ENCODE measurements around the gene MIDN.
"Not testable (repeated sequence)": the region's sequence is repeated elsewhere in the genome, so short reads cannot be mapped to it uniquely, and the experiment has no call there.

Gene MIDN

DNA sequence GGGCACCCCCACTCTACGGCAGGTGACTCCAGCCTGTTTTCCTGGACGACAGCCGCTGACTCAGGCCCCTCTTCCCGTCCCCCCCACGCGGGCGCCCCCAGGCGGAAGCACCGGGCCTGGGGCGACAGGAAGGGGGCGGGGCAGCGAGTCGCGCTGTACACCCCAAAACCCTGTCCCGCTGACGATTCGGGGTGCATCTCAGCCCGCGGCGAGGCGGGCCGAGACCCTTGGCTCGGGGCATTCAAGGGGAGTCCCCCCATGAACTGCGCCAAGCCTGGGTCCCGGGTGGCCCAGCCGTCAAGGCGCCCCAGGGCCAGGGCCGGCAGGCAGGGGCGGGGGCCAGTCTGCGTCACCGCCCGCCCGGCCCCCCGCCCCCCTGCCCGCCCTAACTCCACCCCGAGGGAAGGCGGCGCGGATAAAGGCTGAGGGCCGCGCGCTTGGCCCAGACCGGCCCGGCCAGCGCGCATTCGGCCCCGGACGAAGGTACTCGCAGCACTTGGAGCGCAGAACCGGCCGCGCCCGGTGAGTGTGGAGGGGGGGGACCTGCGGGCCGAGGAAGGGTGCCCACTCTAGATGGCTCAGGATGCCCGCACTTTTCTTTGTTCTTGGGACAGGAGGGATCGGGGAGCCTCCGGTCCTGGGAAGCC lies at the start of gene MIDN:
Gene MIDN (plus strand): TSS at position 445 of the 647 bp plus-strand sequence. CDS start 1,714 bp downstream, outside the sequence.
- Histone ChIP-seq H3K27me3 (ENCODE audit: insufficient read depth, insufficient read length) (no peaks in the 10 kb centered on the region), H3K9ac (ENCODE audit: insufficient read length, low read depth) (peak within 1 kb of the TSS; percentile 93), H3K4me1 (ENCODE audit: insufficient read depth, insufficient read length) (peaks cover 24% of the 10 kb centered on the region), H3K4me3 (ENCODE audit: insufficient read length, low read depth) (peak within 1 kb of the TSS; percentile 74), H3K9me3 (ENCODE audit: insufficient read depth, low read length) (no peaks in the 10 kb centered on the region), H3K36me3 (ENCODE audit: insufficient read depth, insufficient read length, low read length) (peaks cover 44% of the 10 kb centered on the region)
- DNase-seq (ENCODE audit: low read depth, low spot score) = no peak
- TF ChIP-seq ZNF274 (IDR thresholded peaks at IDR 0.05; ENCODE audit: low read depth, low read length) (no peak), SUZ12 (IDR thresholded peaks at IDR 0.05; ENCODE audit: extremely low read depth, insufficient read depth, insufficient read length) (no peak), YY1 (IDR thresholded peaks at IDR 0.05; ENCODE audit: insufficient read depth, insufficient read length) (no peak)

- Histone ChIP-seq H3K4me1 (ENCODE audit: insufficient read depth, insufficient read length) (no peaks in the 10 kb centered on the region), H3K9me3 (ENCODE audit: insufficient read depth, low read length) (no peaks in the 10 kb centered on the region), H3K4me3 (ENCODE audit: insufficient read length, low read depth) (no peak overlapping the region), H3K9ac (ENCODE audit: insufficient read length, low read depth) (no peak overlapping the region), H3K36me3 (ENCODE audit: insufficient read depth, insufficient read length, low read length) (no peaks in the 10 kb centered on the region), H3K27me3 (ENCODE audit: insufficient read depth, insufficient read length) (no peaks in the 10 kb centered on the region)
- TF ChIP-seq ZNF274 (IDR thresholded peaks at IDR 0.05; ENCODE audit: low read depth, low read length) (no peak), YY1 (IDR thresholded peaks at IDR 0.05; ENCODE audit: insufficient read depth, insufficient read length) (no peak), SUZ12 (IDR thresholded peaks at IDR 0.05; ENCODE audit: extremely low read depth, insufficient read depth, insufficient read length) (no peak)
- no peak for DNase-seq (ENCODE audit: low read depth, low spot score)
Observed at GRCh38 chr19:1199531-1199930, 48.9 kb upstream of the MIDN start.

DNA sequence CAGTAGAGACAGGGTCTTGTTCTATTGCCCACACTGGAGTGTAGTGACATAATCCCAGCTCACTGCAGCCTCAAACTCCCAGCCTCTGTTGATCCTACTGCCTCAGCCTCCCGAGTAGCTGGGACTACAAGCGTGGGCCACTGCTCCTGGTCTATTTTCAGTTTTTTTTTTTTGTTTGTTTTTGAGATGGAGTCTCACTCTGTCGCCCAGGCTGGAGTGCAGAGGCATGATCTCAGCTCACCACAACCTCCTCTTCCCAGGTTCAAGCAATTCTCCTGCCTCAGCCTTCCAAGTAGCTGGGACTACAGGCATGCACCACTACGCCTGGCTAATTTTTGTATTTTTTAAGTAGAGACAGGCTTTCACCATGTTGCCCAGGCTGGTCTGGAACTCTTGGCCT lies 47.8 kb upstream of the MIDN start:
- H3K9me3 ChIP-seq (ENCODE audit: insufficient read depth, low read length); H3K4me3 ChIP-seq (ENCODE audit: insufficient read length, low read depth); H3K9ac ChIP-seq (ENCODE audit: insufficient read length, low read depth); H3K27me3 ChIP-seq (ENCODE audit: insufficient read depth, insufficient read length); H3K4me1 ChIP-seq (ENCODE audit: insufficient read depth, insufficient read length); DNase-seq (ENCODE audit: low read depth, low spot score); H3K36me3 ChIP-seq (ENCODE audit: insufficient read depth, insufficient read length, low read length): not testable (repeated sequence)

DNA sequence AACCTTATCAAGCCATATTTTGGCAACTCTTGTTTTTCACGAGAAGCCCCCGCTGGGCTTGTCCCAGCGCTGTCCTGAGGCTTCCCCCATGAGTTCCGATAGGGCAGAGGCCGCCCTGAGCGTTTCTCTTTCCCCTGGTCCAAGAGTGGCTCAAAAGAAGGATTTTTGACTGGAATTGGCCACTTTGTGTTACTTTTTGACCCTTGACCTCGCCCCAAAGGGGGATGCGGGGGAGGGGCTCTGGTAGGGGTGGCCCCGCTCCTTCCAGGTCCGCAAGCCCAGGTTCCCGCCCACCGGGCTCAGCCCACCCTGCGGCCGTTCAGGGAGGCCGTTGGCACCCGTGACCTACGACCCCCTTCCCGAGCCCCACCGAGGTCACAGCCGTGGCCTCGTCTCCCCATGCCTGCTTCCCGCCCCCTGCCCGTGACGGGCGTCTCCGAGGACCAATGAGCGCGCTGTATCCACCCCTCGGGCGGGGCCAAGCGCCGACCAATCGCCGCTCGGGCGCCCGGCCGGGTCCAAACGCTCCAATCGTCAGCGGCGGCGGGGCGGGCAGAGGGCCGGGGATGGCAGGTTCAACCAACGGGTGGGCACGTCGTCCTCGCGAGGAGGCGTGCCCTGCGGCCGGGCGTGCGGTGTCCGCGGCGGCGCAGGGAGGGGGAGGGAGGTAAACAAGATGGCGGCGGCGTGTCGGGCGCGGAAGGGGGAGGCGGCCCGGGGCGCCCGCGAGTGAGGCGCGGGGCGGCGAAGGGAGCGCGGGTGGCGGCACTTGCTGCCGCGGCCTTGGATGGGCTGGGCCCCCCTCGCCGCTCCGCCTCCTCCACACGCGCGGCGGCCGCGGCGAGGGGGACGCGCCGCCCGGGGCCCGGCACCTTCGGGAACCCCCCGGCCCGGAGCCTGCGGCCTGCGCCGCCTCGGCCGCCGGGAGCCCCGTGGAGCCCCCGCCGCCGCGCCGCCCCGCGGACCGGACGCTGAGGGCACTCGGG lies 43.0 kb upstream of the MIDN start, which contains the start of gene STK11:
Gene STK11 (plus strand): TSS at position 665 of the 986 bp plus-strand sequence. CDS start 1,136 bp downstream, outside the sequence.
- Histone ChIP-seq H3K4me3 (ENCODE audit: insufficient read length, low read depth) (peak within 1 kb of the TSS; percentile 73), H3K9me3 (ENCODE audit: insufficient read depth, low read length) (no peaks in the 10 kb centered on the region), H3K36me3 (ENCODE audit: insufficient read depth, insufficient read length, low read length) (peaks cover 28% of the 10 kb centered on the region), H3K4me1 (ENCODE audit: insufficient read depth, insufficient read length) (peaks cover 16% of the 10 kb centered on the region), H3K9ac (ENCODE audit: insufficient read length, low read depth) (peak within 1 kb of the TSS; percentile 93), H3K27me3 (ENCODE audit: insufficient read depth, insufficient read length) (peaks cover 3% of the 10 kb centered on the region)
- no peak for TF ChIP-seq ZNF274 (IDR thresholded peaks at IDR 0.05; ENCODE audit: low read depth, low read length)
- peak; percentile 77 for TF ChIP-seq YY1 (IDR thresholded peaks at IDR 0.05; ENCODE audit: insufficient read depth, insufficient read length)
- no peak for TF ChIP-seq SUZ12 (IDR thresholded peaks at IDR 0.05; ENCODE audit: extremely low read depth, insufficient read depth, insufficient read length)
- peak; percentile 95 for DNase-seq (ENCODE audit: low read depth, low spot score)

DNA sequence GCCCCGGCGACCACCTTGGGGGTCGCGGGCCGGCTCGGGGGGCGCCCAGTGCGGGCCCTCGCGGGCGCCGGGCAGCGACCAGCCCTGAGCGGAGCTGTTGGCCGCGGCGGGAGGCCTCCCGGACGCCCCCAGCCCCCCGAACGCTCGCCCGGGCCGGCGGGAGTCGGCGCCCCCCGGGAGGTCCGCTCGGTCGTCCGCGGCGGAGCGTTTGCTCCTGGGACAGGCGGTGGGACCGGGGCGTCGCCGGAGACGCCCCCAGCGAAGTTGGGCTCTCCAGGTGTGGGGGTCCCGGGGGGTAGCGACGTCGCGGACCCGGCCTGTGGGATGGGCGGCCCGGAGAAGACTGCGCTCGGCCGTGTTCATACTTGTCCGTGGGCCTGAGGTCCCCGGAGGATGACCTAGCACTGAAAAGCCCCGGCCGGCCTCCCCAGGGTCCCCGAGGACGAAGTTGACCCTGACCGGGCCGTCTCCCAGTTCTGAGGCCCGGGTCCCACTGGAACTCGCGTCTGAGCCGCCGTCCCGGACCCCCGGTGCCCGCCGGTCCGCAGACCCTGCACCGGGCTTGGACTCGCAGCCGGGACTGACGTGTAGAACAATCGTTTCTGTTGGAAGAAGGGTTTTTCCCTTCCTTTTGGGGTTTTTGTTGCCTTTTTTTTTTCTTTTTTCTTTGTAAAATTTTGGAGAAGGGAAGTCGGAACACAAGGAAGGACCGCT lies 42.1 kb upstream of the MIDN start:
- Histone ChIP-seq H3K36me3 (ENCODE audit: insufficient read depth, insufficient read length, low read length) (peaks cover 36% of the 10 kb centered on the region), H3K4me1 (ENCODE audit: insufficient read depth, insufficient read length) (peaks cover 17% of the 10 kb centered on the region), H3K9ac (ENCODE audit: insufficient read length, low read depth) (peak overlapping the region; percentile 93), H3K9me3 (ENCODE audit: insufficient read depth, low read length) (no peaks in the 10 kb centered on the region), H3K4me3 (ENCODE audit: insufficient read length, low read depth) (peak overlapping the region; percentile 73), H3K27me3 (ENCODE audit: insufficient read depth, insufficient read length) (peaks cover 3% of the 10 kb centered on the region)
- no peak for DNase-seq (ENCODE audit: low read depth, low spot score)
- TF ChIP-seq SUZ12 (IDR thresholded peaks at IDR 0.05; ENCODE audit: extremely low read depth, insufficient read depth, insufficient read length) (no peak), YY1 (IDR thresholded peaks at IDR 0.05; ENCODE audit: insufficient read depth, insufficient read length) (no peak), ZNF274 (IDR thresholded peaks at IDR 0.05; ENCODE audit: low read depth, low read length) (no peak)

- peaks cover 3% of the 10 kb centered on the region for H3K27me3 ChIP-seq (ENCODE audit: insufficient read depth, insufficient read length)
- H3K9me3 ChIP-seq (ENCODE audit: insufficient read depth, low read length) = no peaks in the 10 kb centered on the region
- no peak for TF ChIP-seq SUZ12 (IDR thresholded peaks at IDR 0.05; ENCODE audit: extremely low read depth, insufficient read depth, insufficient read length)
- TF ChIP-seq ZNF274 (IDR thresholded peaks at IDR 0.05; ENCODE audit: low read depth, low read length) = no peak
- no peak for TF ChIP-seq YY1 (IDR thresholded peaks at IDR 0.05; ENCODE audit: insufficient read depth, insufficient read length)
- peak overlapping the region; percentile 93 for H3K9ac ChIP-seq (ENCODE audit: insufficient read length, low read depth)
- peaks cover 23% of the 10 kb centered on the region for H3K4me1 ChIP-seq (ENCODE audit: insufficient read depth, insufficient read length)
- peak overlapping the region; percentile 73 for H3K4me3 ChIP-seq (ENCODE audit: insufficient read length, low read depth)
- peaks cover 43% of the 10 kb centered on the region for H3K36me3 ChIP-seq (ENCODE audit: insufficient read depth, insufficient read length, low read length)
- no peak for DNase-seq (ENCODE audit: low read depth, low spot score)
Observed at GRCh38 chr19:1206864-1207450, 41.4 kb upstream of the MIDN start.

GRCh38 chr19:1208830-1209229 lies 39.6 kb upstream of the MIDN start:
- not testable (repeated sequence) for DNase-seq (ENCODE audit: low read depth, low spot score); H3K9ac ChIP-seq (ENCODE audit: insufficient read length, low read depth)

More at GRCh38 chr19:1208830-1209229, 39.6 kb upstream of the MIDN start:
- Histone ChIP-seq H3K36me3 (ENCODE audit: insufficient read depth, insufficient read length, low read length) (peaks cover 55% of the 10 kb centered on the region), H3K4me1 (ENCODE audit: insufficient read depth, insufficient read length) (peaks cover 30% of the 10 kb centered on the region)
- H3K9me3 ChIP-seq (ENCODE audit: insufficient read depth, low read length); H3K4me3 ChIP-seq (ENCODE audit: insufficient read length, low read depth); H3K27me3 ChIP-seq (ENCODE audit: insufficient read depth, insufficient read length): not testable (repeated sequence)
